GM21381 (cell line): ENCODE data around the gene HESX1.

Source experiments
- ATAC-seq: cut with Tn5 transposase; IDR thresholded peaks from one replicate; pipeline ENCODE4 v1.9.1; 2021; ENCODE audit warnings: mild to moderate bottlenecking, moderate library complexity; ENCODE audit not compliant: unreplicated experiment

Gene HESX1

GRCh38 chr3:57199895-57200297, at the start of gene HESX1:
Gene HESX1 (minus strand): TSS chr3:57199978. CDS start chr3:57199918, 60 bp downstream.
- no peak for ATAC-seq

GRCh38 chr3:57244946-57245345, 45.2 kb upstream of the HESX1 start:
- ATAC-seq = no peak

- no peak for ATAC-seq
These were observed 35.1 kb upstream of the HESX1 start for GRCh38 chr3:57234613-57235575.

GRCh38 chr3:57233799-57234198, 34.0 kb upstream of the HESX1 start:
- no peak for ATAC-seq

GRCh38 chr3:57230006-57230405, 30.2 kb upstream of the HESX1 start:
- ATAC-seq = no peak

- ATAC-seq = peak; percentile 36
These were observed 28.4 kb upstream of the HESX1 start for GRCh38 chr3:57227930-57228751.

GRCh38 chr3:57227204-57227929, 27.6 kb upstream of the HESX1 start, which contains the start of gene APPL1:
Gene APPL1 (plus strand): TSS chr3:57227729. CDS start chr3:57227884, 155 bp downstream.
- peak; percentile 94 for ATAC-seq

GRCh38 chr3:57226176-57226575, 26.4 kb upstream of the HESX1 start:
- no peak for ATAC-seq

- no peak for ATAC-seq
These were observed 25.1 kb upstream of the HESX1 start for GRCh38 chr3:57224856-57225255.

GRCh38 chr3:57221883-57222282, 22.1 kb upstream of the HESX1 start:
- no peak for ATAC-seq

GRCh38 chr3:57206423-57206822, 6.6 kb upstream of the HESX1 start:
- ATAC-seq = no peak

GRCh38 chr3:57194641-57195040, 5.1 kb downstream of the HESX1 start:
- no peak for ATAC-seq

GRCh38 chr3:57192028-57192427, 7.8 kb downstream of the HESX1 start:
- ATAC-seq = no peak

- ATAC-seq = no peak
These were observed 15.3 kb downstream of the HESX1 start for GRCh38 chr3:57184526-57184925.

GRCh38 chr3:57179580-57180410, 20.0 kb downstream of the HESX1 start:
- no peak for ATAC-seq

GRCh38 chr3:57176045-57176444, 23.7 kb downstream of the HESX1 start:
- ATAC-seq = no peak

GRCh38 chr3:57173687-57174086, 26.1 kb downstream of the HESX1 start:
- no peak for ATAC-seq

GRCh38 chr3:57170946-57171345, 28.8 kb downstream of the HESX1 start:
- ATAC-seq = no peak

- peak; percentile 65 for ATAC-seq
These were observed 29.7 kb downstream of the HESX1 start for GRCh38 chr3:57169872-57170623.
